Measurements from ENCODE around the gene TMEM86A. TPM values are rescaled to one million over a fixed set of nuclear protein-coding genes. Genes with fewer than 3 reads are reported as not detected.
A peak's percentile ranks its signal among the peaks of the same experiment; 100 is the strongest.

Gene TMEM86A
- total and polyA plus RNA-seq, 7 donors, result 0.76 to 3.9 (median 2.4) TPM

DNA sequence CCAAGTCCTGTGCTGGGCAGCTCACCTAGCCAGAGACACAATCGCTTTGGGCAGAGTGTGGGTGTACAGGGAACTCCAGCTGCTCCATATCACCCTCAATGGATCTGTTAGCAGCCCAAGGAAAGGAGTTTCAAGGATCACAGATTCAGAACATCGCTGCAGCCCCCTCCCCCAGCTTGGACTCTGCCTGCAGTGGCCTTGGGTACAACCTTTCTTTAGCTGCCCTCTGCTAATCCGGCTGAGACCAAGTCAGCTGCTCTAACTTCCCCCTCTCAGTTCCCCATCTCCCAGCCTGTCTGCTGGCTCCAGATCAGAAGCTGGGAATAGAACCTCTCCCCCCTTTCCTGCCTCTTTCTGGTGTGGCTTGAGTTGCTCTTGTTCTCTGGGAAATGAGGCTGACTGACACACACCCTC lies 1.3 kb downstream of the TMEM86A start:
- peak overlapping the region; percentile 79 for H3K27ac ChIP-seq
- 46 to 51% (median 48%) methylated on average over 3 of the region's 3 CpGs for WGBS, 3 donors
- H3K4me3 ChIP-seq, result peak overlapping the region; percentile 87
- TF ChIP-seq, protein P1, sequence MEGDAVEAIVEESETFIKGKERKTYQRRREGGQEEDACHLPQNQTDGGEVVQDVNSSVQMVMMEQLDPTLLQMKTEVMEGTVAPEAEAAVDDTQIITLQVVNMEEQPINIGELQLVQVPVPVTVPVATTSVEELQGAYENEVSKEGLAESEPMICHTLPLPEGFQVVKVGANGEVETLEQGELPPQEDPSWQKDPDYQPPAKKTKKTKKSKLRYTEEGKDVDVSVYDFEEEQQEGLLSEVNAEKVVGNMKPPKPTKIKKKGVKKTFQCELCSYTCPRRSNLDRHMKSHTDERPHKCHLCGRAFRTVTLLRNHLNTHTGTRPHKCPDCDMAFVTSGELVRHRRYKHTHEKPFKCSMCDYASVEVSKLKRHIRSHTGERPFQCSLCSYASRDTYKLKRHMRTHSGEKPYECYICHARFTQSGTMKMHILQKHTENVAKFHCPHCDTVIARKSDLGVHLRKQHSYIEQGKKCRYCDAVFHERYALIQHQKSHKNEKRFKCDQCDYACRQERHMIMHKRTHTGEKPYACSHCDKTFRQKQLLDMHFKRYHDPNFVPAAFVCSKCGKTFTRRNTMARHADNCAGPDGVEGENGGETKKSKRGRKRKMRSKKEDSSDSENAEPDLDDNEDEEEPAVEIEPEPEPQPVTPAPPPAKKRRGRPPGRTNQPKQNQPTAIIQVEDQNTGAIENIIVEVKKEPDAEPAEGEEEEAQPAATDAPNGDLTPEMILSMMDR (IDR thresholded peaks at IDR 0.05), result no peak
- peaks cover 0 to 21% of the 10 kb centered on the region in 2 donors for H3K36me3 ChIP-seq (ENCODE audit: insufficient read depth in 1 of 2, low read depth in 1 of 2)
- ATAC-seq (no peak), DNase-seq (no peak)
- H3K27me3 ChIP-seq (ENCODE audit: insufficient read depth in 3 of 3, low read length in 2 of 3), result no peaks in the 10 kb centered on the region
- intact Hi-C loops (cut with DNase I), result loop anchor here in 1 of 2 donors (5.0 kb wide), 1 partner anchor 308 kb away; the partner anchor contains the start of gene LDHA
- H3K4me1 ChIP-seq, result peaks cover 11% of the 10 kb centered on the region
- no peaks in the 10 kb centered on the region for H3K9me3 ChIP-seq

DNA sequence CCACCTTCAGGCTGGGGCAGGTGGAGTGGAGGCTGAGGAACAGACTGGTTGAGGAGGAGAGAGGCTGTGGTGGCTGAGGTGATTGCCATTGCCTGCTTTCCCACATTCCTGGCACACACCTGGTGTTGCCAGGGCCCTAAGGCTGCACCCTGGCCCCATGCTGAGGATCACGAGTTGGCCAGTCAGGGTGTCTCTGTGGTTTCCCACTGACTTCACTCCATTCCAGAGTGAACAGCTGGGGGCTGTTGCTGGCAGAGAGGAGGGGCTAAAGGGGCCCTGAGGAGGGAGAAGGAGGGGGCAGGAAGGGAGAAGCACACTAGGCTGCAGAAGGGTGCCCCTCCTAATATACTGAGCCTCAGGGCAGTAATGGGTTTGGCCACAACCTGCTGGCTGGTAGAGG lies 1.8 kb downstream of the TMEM86A start:
- DNase-seq, result no peak
- intact Hi-C loops (cut with DNase I), result no loop called here
- WGBS, 3 donors, result 53 to 64% (median 57%) methylated on average over 1 of the region's 1 CpG

DNA sequence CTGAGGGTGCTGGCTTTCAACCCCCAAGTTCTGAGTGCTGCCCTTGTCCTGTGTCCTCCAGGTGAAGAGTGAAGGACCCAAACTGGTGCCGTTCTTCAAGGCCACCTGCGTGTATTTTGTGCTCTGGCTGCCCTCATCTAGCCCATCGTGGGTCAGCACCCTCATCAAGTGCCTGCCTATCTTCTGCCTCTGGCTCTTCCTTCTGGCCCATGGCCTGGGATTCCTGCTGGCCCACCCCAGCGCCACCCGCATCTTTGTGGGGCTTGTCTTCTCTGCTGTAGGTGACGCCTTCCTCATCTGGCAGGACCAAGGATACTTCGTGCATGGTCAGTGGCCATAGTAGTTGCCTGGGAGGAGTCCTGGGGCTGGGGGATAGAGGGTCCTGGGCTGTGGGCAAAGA lies 2.3 kb downstream of the TMEM86A start:
- TF ChIP-seq, protein P1 (IDR thresholded peaks at IDR 0.05), result no peak
- H3K9me3 ChIP-seq, result no peaks in the 10 kb centered on the region
- no peaks in the 10 kb centered on the region for H3K27me3 ChIP-seq (ENCODE audit: insufficient read depth in 3 of 3, low read length in 2 of 3)
- 91 to 98% (median 98%) methylated on average over 7 of the region's 7 CpGs for WGBS, 3 donors
- H3K27ac ChIP-seq, result no peak overlapping the region
- H3K4me1 ChIP-seq, result peaks cover 16% of the 10 kb centered on the region
- no peak for ATAC-seq
- DNase-seq, result no peak
- H3K4me3 ChIP-seq, result no peak overlapping the region
- intact Hi-C loops (cut with DNase I), result no loop called here
- H3K36me3 ChIP-seq (ENCODE audit: insufficient read depth in 1 of 2, low read depth in 1 of 2), result peaks cover 0 to 21% of the 10 kb centered on the region in 2 donors

More for the DNA sequence above, 1.8 kb downstream of the TMEM86A start:
- no peak overlapping the region for H3K4me3 ChIP-seq
- H3K4me1 ChIP-seq, result peaks cover 11% of the 10 kb centered on the region
- H3K27ac ChIP-seq, result no peak overlapping the region
- H3K9me3 ChIP-seq, result no peaks in the 10 kb centered on the region
- ATAC-seq, result no peak
- H3K27me3 ChIP-seq (ENCODE audit: insufficient read depth in 3 of 3, low read length in 2 of 3), result no peaks in the 10 kb centered on the region
- peaks cover 0 to 21% of the 10 kb centered on the region in 2 donors for H3K36me3 ChIP-seq (ENCODE audit: insufficient read depth in 1 of 2, low read depth in 1 of 2)
- TF ChIP-seq, protein P1 (IDR thresholded peaks at IDR 0.05), result no peak

DNA sequence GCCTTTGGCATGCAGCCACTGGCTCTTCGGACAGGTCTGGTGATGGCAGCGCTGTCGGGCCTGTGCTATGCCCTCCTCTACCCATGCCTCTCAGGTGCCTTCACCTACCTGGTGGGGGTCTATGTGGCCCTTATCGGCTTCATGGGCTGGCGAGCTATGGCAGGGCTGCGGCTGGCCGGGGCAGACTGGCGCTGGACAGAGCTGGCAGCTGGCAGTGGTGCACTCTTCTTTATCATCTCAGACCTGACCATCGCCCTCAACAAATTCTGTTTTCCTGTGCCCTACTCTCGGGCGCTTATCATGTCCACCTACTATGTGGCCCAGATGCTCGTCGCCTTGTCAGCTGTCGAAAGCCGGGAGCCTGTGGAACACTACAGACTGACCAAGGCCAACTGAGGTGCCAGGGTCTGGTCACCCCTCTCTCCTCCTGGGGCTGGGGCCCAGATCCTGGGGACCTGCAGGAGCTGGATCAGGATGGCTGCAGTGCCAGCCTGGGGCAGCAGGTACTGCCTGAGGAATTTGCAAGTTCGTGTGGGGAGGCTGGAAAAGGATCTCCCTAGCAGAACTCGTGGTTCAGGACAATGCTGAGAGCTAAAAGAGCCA lies 3.1 kb downstream of the TMEM86A start:
- Histone ChIP-seq H3K27me3 (ENCODE audit: insufficient read depth in 3 of 3, low read length in 2 of 3) (peaks cover 0 to 2% (median 0%) of the 10 kb centered on the region in 3 donors), H3K9me3 (no peaks in the 10 kb centered on the region), H3K4me3 (no peak overlapping the region), H3K27ac (no peak overlapping the region), H3K4me1 (peaks cover 19% of the 10 kb centered on the region), H3K36me3 (ENCODE audit: insufficient read depth in 1 of 2, low read depth in 1 of 2) (peaks cover 0 to 21% of the 10 kb centered on the region in 2 donors)
- TF ChIP-seq, protein P1 (IDR thresholded peaks at IDR 0.05), result no peak
- 94 to 96% (median 96%) methylated on average over 17 of the region's 17 CpGs for WGBS, 3 donors
- DNase-seq, result no peak
- intact Hi-C loops (cut with DNase I), result no loop called here
- no peak for ATAC-seq

All from psoas muscle (tissue), 8 donors.